HG03196 (cell line): Measurements from ENCODE around the gene DYNC1I1.

Experiments used
- ATAC-seq: cut with Tn5 transposase; IDR thresholded peaks from one replicate; pipeline ENCODE4 v1.9.1; 2021; ENCODE audit not compliant: unreplicated experiment

The DYNC1I1 gene

GRCh38 chr7:96014617-96015016 is 242.3 kb downstream of the DYNC1I1 start:
- no peak for ATAC-seq

GRCh38 chr7:96016056-96016586 is 243.8 kb downstream of the DYNC1I1 start:
- no peak for ATAC-seq

- no peak for ATAC-seq
Measured at GRCh38 chr7:96016735-96017134, 244.4 kb downstream of the DYNC1I1 start.

- no peak for ATAC-seq
Measured at GRCh38 chr7:96017877-96018276, 245.5 kb downstream of the DYNC1I1 start.

GRCh38 chr7:96021568-96021967 is 249.2 kb downstream of the DYNC1I1 start:
- no peak for ATAC-seq

- ATAC-seq: no peak
Measured at GRCh38 chr7:96023387-96023786, 251.0 kb downstream of the DYNC1I1 start.

- no peak for ATAC-seq
Measured at GRCh38 chr7:96026010-96026409, 253.7 kb downstream of the DYNC1I1 start.

- no peak for ATAC-seq
Measured at GRCh38 chr7:96026611-96027010, 254.3 kb downstream of the DYNC1I1 start.

- no peak for ATAC-seq
Measured at GRCh38 chr7:96028729-96029128, 256.4 kb downstream of the DYNC1I1 start.

- ATAC-seq: no peak
Measured at GRCh38 chr7:96033009-96033598, 260.8 kb downstream of the DYNC1I1 start.

- ATAC-seq: no peak
Measured at GRCh38 chr7:96034940-96035727, 262.8 kb downstream of the DYNC1I1 start.

GRCh38 chr7:96040250-96040772 is 268.0 kb downstream of the DYNC1I1 start:
- no peak for ATAC-seq

GRCh38 chr7:96041171-96041570 is 268.8 kb downstream of the DYNC1I1 start:
- no peak for ATAC-seq

- ATAC-seq: no peak
Measured at GRCh38 chr7:96045181-96045580, 272.8 kb downstream of the DYNC1I1 start.

GRCh38 chr7:96045919-96046318 is 273.6 kb downstream of the DYNC1I1 start:
- ATAC-seq: no peak

GRCh38 chr7:96052289-96052688 is 279.9 kb downstream of the DYNC1I1 start:
- no peak for ATAC-seq

- no peak for ATAC-seq
Measured at GRCh38 chr7:96052860-96053470, 280.6 kb downstream of the DYNC1I1 start.

GRCh38 chr7:96055717-96056116 is 283.4 kb downstream of the DYNC1I1 start:
- no peak for ATAC-seq

- ATAC-seq: no peak
Measured at GRCh38 chr7:96059075-96059474, 286.7 kb downstream of the DYNC1I1 start.

GRCh38 chr7:96061009-96061408 is 288.7 kb downstream of the DYNC1I1 start:
- ATAC-seq: no peak

- no peak for ATAC-seq
Measured at GRCh38 chr7:96061844-96062243, 289.5 kb downstream of the DYNC1I1 start.

- ATAC-seq: no peak
Measured at GRCh38 chr7:96067321-96067720, 295.0 kb downstream of the DYNC1I1 start.
